ENCODE data around the gene SUCO. TPM values are rescaled to one million over a fixed set of nuclear protein-coding genes. Genes with fewer than 3 reads are reported as not detected.
"Not testable (repeated sequence)": the region's sequence is repeated elsewhere in the genome, so short reads cannot be mapped to it uniquely, and the experiment has no call there.

SUCO gene
- total RNA-seq, 1 donor from 2014 or later = 33.3 TPM

GRCh38 chr1:172608098-172608601 lies 75.2 kb downstream of the SUCO start:
- intact Hi-C loops (cut with micrococcal nuclease) = no loop called here
- peaks cover 43% of the 10 kb centered on the region for H3K36me3 Mint-ChIP-seq (ENCODE audit: low read depth)
- H3K9me3 Mint-ChIP-seq = no peaks in the 10 kb centered on the region
- no peaks in the 10 kb centered on the region for H3K27me3 Mint-ChIP-seq (ENCODE audit: low read depth)
- peaks cover 15% of the 10 kb centered on the region for H3K4me1 Mint-ChIP-seq (ENCODE audit: low read depth)
- DNase-seq (ENCODE audit: low spot score) = no peak
- H3K27ac Mint-ChIP-seq = no peak overlapping the region
- H3K4me3 Mint-ChIP-seq (ENCODE audit: low read depth) = no peak overlapping the region

GRCh38 chr1:172609528-172609927 lies 76.6 kb downstream of the SUCO start:
- DNase-seq (ENCODE audit: low spot score) = no peak
- intact Hi-C loops (cut with micrococcal nuclease) = loop anchor here (1.0 kb wide), 1 partner anchor 110 kb away; no protein-coding TSS in a partner anchor
- Mint-ChIP-seq H3K9me3 (no peaks in the 10 kb centered on the region), H3K36me3 (ENCODE audit: low read depth) (peaks cover 36% of the 10 kb centered on the region), H3K27me3 (ENCODE audit: low read depth) (no peaks in the 10 kb centered on the region), H3K4me3 (ENCODE audit: low read depth) (no peak overlapping the region), H3K27ac (no peak overlapping the region), H3K4me1 (ENCODE audit: low read depth) (peaks cover 13% of the 10 kb centered on the region)

GRCh38 chr1:172612478-172612877 lies 79.5 kb downstream of the SUCO start:
- H3K27me3 Mint-ChIP-seq (ENCODE audit: low read depth) = no peaks in the 10 kb centered on the region
- H3K36me3 Mint-ChIP-seq (ENCODE audit: low read depth) = peaks cover 47% of the 10 kb centered on the region
- peaks cover 24% of the 10 kb centered on the region for H3K9me3 Mint-ChIP-seq
- H3K27ac Mint-ChIP-seq = no peak overlapping the region
- intact Hi-C loops (cut with micrococcal nuclease) = no loop called here
- peaks cover 13% of the 10 kb centered on the region for H3K4me1 Mint-ChIP-seq (ENCODE audit: low read depth)
- H3K4me3 Mint-ChIP-seq (ENCODE audit: low read depth) = no peak overlapping the region
- DNase-seq (ENCODE audit: low spot score) = no peak

GRCh38 chr1:172613294-172613693 lies 80.3 kb downstream of the SUCO start:
- peaks cover 51% of the 10 kb centered on the region for H3K36me3 Mint-ChIP-seq (ENCODE audit: low read depth)

GRCh38 chr1:172616195-172616594 lies 83.2 kb downstream of the SUCO start:
- Mint-ChIP-seq H3K27ac (no peak overlapping the region), H3K27me3 (ENCODE audit: low read depth) (no peaks in the 10 kb centered on the region), H3K4me1 (ENCODE audit: low read depth) (no peaks in the 10 kb centered on the region), H3K4me3 (ENCODE audit: low read depth) (no peak overlapping the region), H3K36me3 (ENCODE audit: low read depth) (peaks cover 39% of the 10 kb centered on the region), H3K9me3 (peaks cover 51% of the 10 kb centered on the region)
- intact Hi-C loops (cut with micrococcal nuclease) = no loop called here
- no peak for DNase-seq (ENCODE audit: low spot score)

More at GRCh38 chr1:172613294-172613693, 80.3 kb downstream of the SUCO start:
- no peak overlapping the region for H3K27ac Mint-ChIP-seq
- no peak for DNase-seq (ENCODE audit: low spot score)
- no peak overlapping the region for H3K4me3 Mint-ChIP-seq (ENCODE audit: low read depth)
- no peaks in the 10 kb centered on the region for H3K27me3 Mint-ChIP-seq (ENCODE audit: low read depth)
- peaks cover 30% of the 10 kb centered on the region for H3K9me3 Mint-ChIP-seq
- H3K4me1 Mint-ChIP-seq (ENCODE audit: low read depth) = peaks cover 13% of the 10 kb centered on the region
- intact Hi-C loops (cut with micrococcal nuclease) = no loop called here

- H3K36me3 Mint-ChIP-seq (ENCODE audit: low read depth) = peaks cover 39% of the 10 kb centered on the region
- no peak overlapping the region for H3K4me3 Mint-ChIP-seq (ENCODE audit: low read depth)
- H3K9me3 Mint-ChIP-seq = peaks cover 56% of the 10 kb centered on the region
- DNase-seq (ENCODE audit: low spot score) = no peak
- no peaks in the 10 kb centered on the region for H3K4me1 Mint-ChIP-seq (ENCODE audit: low read depth)
- intact Hi-C loops (cut with micrococcal nuclease) = no loop called here
- H3K27ac Mint-ChIP-seq = no peak overlapping the region
- no peaks in the 10 kb centered on the region for H3K27me3 Mint-ChIP-seq (ENCODE audit: low read depth)
These were observed 83.7 kb downstream of the SUCO start for GRCh38 chr1:172616636-172617035.

- H3K27me3 Mint-ChIP-seq (ENCODE audit: low read depth); DNase-seq (ENCODE audit: low spot score); intact Hi-C loops (cut with micrococcal nuclease); H3K4me3 Mint-ChIP-seq (ENCODE audit: low read depth); H3K27ac Mint-ChIP-seq; H3K4me1 Mint-ChIP-seq (ENCODE audit: low read depth): not testable (repeated sequence)
- Mint-ChIP-seq H3K36me3 (ENCODE audit: low read depth) (peaks cover 34% of the 10 kb centered on the region), H3K9me3 (peaks cover 59% of the 10 kb centered on the region)
These were observed 87.7 kb downstream of the SUCO start for GRCh38 chr1:172620603-172621002.

GRCh38 chr1:172622541-172622940 lies 89.6 kb downstream of the SUCO start:
- peaks cover 41% of the 10 kb centered on the region for H3K9me3 Mint-ChIP-seq
- H3K4me1 Mint-ChIP-seq (ENCODE audit: low read depth) = peaks cover 8% of the 10 kb centered on the region
- no peak for DNase-seq (ENCODE audit: low spot score)
- peaks cover 18% of the 10 kb centered on the region for H3K36me3 Mint-ChIP-seq (ENCODE audit: low read depth)
- peaks cover 9% of the 10 kb centered on the region for H3K27me3 Mint-ChIP-seq (ENCODE audit: low read depth)
- no peak overlapping the region for H3K4me3 Mint-ChIP-seq (ENCODE audit: low read depth)
- H3K27ac Mint-ChIP-seq = no peak overlapping the region
- intact Hi-C loops (cut with micrococcal nuclease) = no loop called here

- Mint-ChIP-seq H3K27ac (no peak overlapping the region), H3K4me3 (ENCODE audit: low read depth) (no peak overlapping the region), H3K9me3 (peaks cover 30% of the 10 kb centered on the region), H3K4me1 (ENCODE audit: low read depth) (peaks cover 14% of the 10 kb centered on the region), H3K27me3 (ENCODE audit: low read depth) (peaks cover 9% of the 10 kb centered on the region), H3K36me3 (ENCODE audit: low read depth) (peaks cover 15% of the 10 kb centered on the region)
- DNase-seq (ENCODE audit: low spot score) = no peak
- intact Hi-C loops (cut with micrococcal nuclease) = no loop called here
These were observed 90.8 kb downstream of the SUCO start for GRCh38 chr1:172623748-172624147.

GRCh38 chr1:172626845-172627244 lies 93.9 kb downstream of the SUCO start:
- Mint-ChIP-seq H3K9me3 (peaks cover 10% of the 10 kb centered on the region), H3K27ac (no peak overlapping the region), H3K4me3 (ENCODE audit: low read depth) (no peak overlapping the region), H3K27me3 (ENCODE audit: low read depth) (peaks cover 9% of the 10 kb centered on the region), H3K4me1 (ENCODE audit: low read depth) (peaks cover 38% of the 10 kb centered on the region), H3K36me3 (ENCODE audit: low read depth) (peaks cover 4% of the 10 kb centered on the region)
- intact Hi-C loops (cut with micrococcal nuclease) = no loop called here
- DNase-seq (ENCODE audit: low spot score) = no peak

- no peak for DNase-seq (ENCODE audit: low spot score)
- Mint-ChIP-seq H3K27ac (no peak overlapping the region), H3K27me3 (ENCODE audit: low read depth) (peaks cover 9% of the 10 kb centered on the region), H3K4me3 (ENCODE audit: low read depth) (no peak overlapping the region), H3K4me1 (ENCODE audit: low read depth) (peaks cover 45% of the 10 kb centered on the region), H3K36me3 (ENCODE audit: low read depth) (no peaks in the 10 kb centered on the region), H3K9me3 (peaks cover 2% of the 10 kb centered on the region)
- intact Hi-C loops (cut with micrococcal nuclease) = no loop called here
These were observed 94.8 kb downstream of the SUCO start for GRCh38 chr1:172627702-172628101.

GRCh38 chr1:172628401-172628800 lies 95.5 kb downstream of the SUCO start:
- Mint-ChIP-seq H3K36me3 (ENCODE audit: low read depth) (no peaks in the 10 kb centered on the region), H3K27ac (no peak overlapping the region), H3K4me1 (ENCODE audit: low read depth) (peaks cover 45% of the 10 kb centered on the region), H3K9me3 (no peaks in the 10 kb centered on the region), H3K27me3 (ENCODE audit: low read depth) (peaks cover 9% of the 10 kb centered on the region), H3K4me3 (ENCODE audit: low read depth) (no peak overlapping the region)
- no peak for DNase-seq (ENCODE audit: low spot score)
- intact Hi-C loops (cut with micrococcal nuclease) = no loop called here

- no peaks in the 10 kb centered on the region for H3K9me3 Mint-ChIP-seq
- no peaks in the 10 kb centered on the region for H3K36me3 Mint-ChIP-seq (ENCODE audit: low read depth)
- intact Hi-C loops (cut with micrococcal nuclease) = no loop called here
- peaks cover 40% of the 10 kb centered on the region for H3K4me1 Mint-ChIP-seq (ENCODE audit: low read depth)
- DNase-seq (ENCODE audit: low spot score) = no peak
- no peak overlapping the region for H3K4me3 Mint-ChIP-seq (ENCODE audit: low read depth)
- no peak overlapping the region for H3K27ac Mint-ChIP-seq
- peaks cover 5% of the 10 kb centered on the region for H3K27me3 Mint-ChIP-seq (ENCODE audit: low read depth)
These were observed 96.2 kb downstream of the SUCO start for GRCh38 chr1:172629170-172629569.

GRCh38 chr1:172629638-172630037 lies 96.7 kb downstream of the SUCO start:
- Mint-ChIP-seq H3K9me3 (no peaks in the 10 kb centered on the region), H3K27ac (no peak overlapping the region), H3K36me3 (ENCODE audit: low read depth) (no peaks in the 10 kb centered on the region), H3K4me3 (ENCODE audit: low read depth) (no peak overlapping the region), H3K4me1 (ENCODE audit: low read depth) (peaks cover 40% of the 10 kb centered on the region), H3K27me3 (ENCODE audit: low read depth) (peaks cover 5% of the 10 kb centered on the region)
- intact Hi-C loops (cut with micrococcal nuclease) = no loop called here
- DNase-seq (ENCODE audit: low spot score) = no peak

All from activated T-helper 2 cell treated with anti-CD3 and anti-CD28 coated beads, Interferon-gamma antibody, Interleukin-2, Interleukin-4, amounts not matched to agents 10 μg/mL and 5 μg/mL and 100 μg/mL, durations not matched to agents 14 hours and 24 hours and 36 hours (primary cell).